ENCODE data around the gene FLNC.

Gene FLNC

DNA sequence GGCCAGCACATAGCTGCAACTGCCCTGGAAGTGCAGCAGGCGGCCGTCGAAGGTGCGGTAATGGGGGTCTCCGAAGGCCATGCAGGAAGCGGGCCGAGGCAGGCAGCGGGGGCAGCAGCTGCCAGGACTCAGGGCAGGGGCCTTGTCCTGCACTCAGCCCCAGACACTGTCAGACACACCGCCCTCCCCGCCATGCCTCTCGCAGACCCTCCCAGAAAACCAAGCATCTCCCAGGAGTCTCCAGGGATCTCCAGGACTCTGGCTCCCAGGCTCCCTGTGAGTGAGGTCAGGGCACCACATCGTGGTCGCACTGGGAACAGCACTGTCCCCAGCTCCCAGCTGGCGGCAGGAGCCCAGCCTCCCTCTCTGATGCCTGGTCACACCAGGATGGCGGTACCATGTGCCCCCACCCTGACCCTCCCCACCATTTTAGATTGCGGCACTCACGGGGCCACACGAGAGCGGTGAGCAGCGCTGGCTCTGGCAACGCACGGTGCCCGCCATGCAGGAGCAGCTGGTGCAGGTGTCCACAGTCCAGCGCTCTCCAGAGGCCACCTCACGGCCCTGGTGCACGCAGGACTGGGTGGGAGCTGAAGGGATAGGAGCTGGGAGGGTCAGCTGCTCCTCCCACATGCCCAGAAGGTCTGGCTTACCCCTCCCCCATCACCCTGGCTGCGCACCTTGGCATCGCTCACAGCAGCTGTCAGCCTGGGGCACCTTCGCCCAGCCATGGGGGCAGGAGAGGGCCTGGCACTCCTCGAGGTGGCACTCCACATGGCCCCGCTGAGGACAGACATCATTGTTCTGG is 49.9 kb downstream of the FLNC start:
- no peak for DNase-seq (ENCODE audit: low read depth in 2 of 2)

DNA sequence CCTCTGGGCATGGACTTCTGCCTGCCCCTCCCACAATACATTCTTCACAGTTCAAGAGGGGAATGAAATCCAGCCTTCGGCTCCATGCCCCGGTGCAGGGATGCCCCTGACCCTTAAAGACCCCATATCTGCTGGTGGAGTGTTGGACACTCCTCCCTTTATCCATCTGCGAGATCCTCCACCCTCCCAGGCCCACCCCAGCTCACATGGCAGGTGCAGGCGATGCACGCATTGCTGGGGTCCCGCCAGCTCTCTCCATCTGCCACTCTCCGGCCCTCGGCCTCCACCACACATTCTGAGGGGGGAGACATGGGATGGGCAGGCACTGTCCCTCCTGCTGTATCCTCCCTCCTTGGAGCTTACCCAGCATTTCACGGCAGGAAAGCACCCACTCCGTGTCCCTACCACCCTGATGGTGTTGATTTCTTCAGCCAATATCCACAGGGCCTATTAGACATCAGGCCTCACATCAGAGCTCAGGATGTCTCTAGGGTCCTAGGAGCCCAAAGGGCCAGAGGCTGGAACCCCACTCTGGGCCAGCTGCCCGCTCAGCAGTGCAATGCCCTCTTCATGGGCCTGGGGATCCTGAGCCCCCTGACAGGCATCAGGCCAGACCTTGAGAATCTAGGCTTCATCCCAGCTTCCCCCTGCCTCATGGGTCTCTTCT is 50.7 kb downstream of the FLNC start:
- DNase-seq (ENCODE audit: low read depth in 2 of 2), result no peak

DNA sequence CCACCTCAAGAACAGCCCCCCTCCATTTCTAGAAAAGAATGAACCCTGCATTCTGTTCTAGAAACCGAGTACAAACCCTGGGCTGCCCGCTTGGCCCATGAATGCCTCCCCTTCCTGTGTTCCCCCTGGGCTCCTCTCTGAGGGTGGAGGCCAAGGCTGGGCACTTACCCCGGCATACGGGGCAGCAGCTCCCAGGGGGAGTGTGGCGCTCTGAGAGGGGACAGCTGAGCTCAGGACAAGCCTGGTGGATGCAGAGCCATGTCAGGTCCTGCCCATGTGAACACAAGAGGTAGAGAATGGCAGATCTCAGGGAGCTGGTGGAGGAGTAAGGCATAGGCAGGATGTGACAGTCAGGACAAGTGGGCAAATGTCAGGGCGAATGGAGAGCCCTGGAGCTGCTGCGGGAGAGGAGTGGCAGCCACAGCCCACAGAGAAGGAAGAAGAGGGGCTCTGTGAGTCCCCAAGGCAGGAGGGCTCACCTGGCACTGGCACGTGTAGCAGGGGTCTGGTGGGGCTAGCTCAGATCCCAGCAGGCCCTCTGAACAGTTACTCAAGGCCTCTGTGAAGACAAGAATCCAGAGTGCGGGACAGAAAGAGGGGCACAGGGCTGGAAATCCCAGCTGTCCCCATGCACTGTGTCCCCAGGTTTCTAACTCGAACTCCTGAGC is 51.4 kb downstream of the FLNC start:
- DNase-seq (ENCODE audit: low read depth in 2 of 2), result no peak

DNA sequence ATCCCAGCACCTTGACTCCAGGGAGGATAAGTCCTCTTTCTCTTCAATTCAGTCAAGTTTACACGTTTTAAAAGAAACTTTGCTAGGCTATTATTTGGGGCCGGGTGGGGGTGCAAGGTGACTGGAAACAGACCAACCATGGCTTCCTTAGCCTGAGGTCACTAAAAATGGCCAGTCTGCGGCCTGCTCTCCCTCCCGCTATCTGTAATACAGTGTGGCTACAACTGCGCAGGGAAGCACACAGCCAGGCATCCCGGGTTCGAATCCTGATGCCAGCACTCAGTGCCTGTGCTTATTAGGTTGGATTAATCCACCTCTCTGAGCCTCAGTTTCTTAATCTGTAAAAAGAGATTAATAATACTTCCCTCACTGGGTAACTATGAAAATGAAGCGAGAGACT is 51.9 kb downstream of the FLNC start:
- DNase-seq (ENCODE audit: low read depth in 2 of 2), result no peak

DNA sequence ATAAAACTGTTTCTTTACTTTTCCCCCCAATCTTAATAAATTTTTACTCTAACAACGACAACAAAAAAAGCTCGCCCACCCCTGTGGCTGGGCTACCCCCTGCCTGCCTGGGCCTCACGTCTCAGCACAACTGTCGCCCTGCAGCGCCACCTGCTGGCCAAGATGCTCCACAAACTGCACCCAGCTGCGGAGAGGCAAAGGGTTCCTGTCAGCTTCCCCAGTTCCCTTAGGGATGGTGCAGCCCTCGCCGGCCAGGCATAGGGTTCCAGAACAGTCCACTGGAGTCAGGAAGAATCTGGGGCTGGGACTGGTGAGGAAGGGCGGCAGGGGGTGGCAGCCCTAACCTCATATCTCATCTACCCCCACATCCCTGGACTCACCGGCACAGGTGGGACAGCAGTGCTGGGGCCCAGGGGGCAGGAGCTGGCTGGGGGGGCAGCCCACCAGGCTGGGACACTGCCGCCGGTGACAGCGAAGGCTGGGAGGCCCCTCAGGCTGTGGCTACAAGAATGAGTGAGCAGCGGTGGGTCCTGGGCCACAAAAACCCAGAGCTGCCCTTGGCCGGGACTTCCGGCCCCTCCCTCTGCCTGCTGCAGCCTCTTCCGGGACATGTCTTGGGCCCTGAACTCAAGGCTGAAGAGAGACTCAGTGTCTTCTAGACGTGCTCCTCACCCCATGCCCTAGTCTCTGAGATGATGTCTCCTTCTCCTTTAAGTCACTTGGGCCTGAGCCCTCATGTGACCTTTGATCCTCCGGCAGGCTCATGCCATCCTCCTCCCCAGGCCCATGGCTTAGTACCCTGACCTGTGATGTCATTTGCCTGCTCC is 53.6 kb downstream of the FLNC start:
- DNase-seq (ENCODE audit: low read depth in 2 of 2), result peak; percentile 66 to 70

DNA sequence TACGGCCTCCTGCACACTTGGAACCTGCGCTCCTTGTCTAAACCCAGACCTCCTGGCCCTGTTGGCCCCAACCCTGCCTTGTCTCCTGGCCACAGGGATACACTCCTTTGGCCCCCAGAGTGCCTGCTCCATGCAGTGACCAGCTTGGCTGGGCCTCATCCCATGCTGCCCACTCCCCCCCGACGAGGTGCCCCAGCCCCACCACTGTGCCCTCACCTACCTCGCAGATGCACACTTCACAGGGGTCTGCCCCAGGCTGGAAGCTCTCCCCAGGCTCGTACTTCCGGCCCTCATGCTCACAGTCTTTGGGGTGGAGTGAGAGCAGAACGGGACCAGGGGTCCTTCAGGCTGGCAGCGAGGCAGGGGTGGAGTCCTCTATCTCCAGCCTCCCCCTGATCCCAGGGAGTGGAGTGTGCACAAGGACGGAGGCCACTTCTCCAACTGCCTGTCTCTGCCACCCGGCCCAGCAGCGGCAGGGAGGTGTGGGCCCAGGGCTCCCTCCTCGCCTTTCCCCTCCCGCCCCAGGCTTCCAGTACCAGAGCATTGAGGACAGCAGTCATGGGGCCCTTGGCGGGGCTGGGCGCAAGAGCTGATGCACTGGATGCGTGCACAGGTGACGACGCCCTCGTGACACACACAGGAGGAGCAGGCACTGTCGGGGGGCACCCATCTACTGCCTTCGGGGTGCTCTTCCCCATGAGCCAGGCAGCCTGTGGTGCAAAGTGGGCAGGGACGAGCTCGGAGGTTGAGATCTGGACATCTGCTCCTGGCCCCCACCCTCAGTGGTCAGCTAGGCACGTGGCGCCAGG is 54.6 kb downstream of the FLNC start:
- no peak for DNase-seq (ENCODE audit: low read depth in 2 of 2)

DNA sequence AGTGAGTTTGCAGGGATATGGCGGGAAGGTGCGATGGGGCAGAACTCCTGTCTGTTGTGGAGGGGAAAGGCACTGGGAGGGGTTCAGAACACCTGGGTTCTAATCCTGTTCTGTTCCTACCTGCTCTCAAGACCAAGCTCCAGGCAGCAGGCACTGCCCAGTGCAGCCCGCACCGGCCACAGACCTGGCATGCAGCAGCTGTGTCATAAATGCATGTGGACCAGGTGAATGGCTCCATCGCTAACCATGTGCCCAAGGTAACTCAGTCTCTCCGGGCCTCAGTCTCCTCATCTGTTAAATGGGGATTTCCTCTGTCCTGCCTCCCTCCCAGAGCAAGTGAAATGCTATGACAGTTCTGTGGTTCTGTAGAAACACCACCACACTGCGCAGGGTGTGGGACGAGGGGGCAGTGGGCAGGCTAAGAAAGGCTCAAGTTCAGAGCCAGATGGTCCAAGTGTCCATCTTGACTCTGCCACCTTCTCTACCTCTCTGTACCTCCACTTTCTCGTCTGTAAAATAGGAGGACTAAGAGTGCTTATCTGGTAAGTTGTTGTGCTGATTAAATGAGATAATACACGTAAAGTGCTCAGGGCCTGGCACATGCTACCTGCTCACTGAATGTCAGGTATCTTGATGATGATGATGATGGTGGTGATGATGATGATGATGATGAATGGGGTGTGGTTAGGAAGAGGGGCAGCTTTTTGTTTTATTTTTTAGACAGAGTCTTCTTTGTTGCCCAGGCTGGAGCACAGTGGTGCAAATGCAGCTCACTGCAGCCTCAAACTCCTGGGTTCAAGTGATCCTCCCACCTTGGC is 55.4 kb downstream of the FLNC start:
- no peak for DNase-seq (ENCODE audit: low read depth in 2 of 2)

DNA sequence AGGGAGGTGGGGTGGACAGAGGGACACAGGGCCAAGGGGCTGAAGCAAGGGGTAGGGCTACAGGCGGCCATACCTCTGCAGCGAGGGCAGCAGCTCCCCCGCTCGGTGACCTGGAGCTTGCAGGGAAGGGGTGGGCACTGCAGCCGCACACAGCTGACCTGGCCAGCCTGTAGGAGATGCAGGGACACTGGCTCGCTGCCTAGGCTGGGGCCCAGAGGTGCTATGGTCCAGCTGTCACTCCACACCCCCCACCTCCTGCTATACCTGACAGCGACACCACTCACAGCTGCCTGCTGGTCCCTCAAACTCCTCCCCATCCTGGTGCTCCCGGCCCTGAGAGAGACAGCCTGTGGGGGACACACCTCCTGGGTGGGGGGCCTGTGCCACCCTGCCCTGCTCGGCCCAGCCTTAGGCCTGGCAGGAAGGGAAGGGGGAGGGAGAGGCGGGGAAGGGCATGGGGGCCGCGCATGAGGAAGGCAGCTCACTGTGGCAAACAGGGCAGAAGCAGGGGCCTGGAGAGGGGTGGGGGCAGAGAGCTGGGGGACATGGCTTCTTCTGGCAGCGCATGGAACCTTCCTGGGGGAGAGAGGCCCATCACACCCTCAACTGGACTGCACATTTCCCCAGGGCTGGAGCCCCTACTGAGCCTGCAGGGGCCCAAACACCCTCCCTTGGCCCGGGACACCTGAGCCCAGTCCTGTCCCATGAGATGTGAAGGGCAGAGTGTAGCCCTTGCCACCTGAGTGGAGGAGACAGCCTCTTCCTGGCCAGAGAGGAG is 56.4 kb downstream of the FLNC start:
- no peak for DNase-seq (ENCODE audit: low read depth in 2 of 2)

DNA sequence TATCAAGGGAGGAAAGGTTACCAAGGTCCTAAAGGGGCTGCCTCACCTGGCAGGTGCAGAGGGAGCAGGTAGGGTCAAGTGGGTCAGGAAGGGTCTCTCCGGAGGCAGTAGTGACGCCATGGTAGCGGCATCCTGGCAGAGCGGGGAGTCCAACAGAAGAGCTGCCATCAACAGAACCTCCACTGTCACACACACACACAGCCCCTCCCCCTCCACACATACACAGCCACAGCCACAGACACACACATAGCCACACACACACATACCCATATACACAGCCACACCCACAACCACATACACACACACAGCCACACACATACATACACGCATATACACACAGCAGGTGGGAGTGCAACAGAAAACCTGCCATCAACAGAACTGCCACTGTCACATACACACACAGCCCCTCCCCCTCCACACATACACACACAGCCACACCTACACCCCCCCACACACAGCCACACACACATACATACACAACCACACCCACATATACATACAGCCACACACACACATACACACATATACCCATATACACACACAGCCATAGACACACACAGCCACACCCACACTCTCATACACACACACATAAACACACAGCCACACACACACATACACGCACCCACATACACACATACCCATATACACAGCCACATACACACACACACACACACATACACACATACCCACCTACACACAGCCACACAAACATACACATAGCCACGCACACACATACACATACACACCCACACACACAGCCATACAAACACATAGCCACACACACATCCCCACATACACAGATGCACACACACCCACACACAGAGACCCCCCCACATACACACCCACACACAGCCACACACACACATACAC is 57.2 kb downstream of the FLNC start:
- DNase-seq (ENCODE audit: low read depth in 2 of 2), result no peak

DNA sequence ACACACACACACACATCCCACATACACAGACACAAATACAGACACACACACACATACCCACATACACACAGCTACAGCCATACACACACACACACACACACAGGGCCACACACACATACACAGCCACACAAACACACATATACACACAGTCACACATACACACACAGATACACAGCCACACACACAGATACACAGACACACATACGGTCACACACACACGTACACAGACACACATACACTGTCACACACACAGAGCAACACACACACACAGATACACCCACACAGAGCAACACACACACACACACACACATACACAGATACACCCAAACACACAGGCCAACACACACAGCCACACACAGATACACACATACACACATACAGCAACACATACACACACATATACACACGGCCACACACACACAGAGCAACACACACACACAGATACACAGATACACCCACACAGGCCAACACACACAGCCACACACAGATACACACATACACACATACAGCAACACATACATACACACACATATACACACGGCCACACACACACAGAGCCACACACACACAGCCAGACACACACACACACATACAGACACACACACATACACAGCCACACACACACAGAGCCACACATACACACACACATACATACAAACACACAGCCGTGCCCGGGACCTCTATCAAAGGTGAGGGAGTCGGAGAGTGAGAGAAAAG is 58.0 kb downstream of the FLNC start:
- no peak for DNase-seq (ENCODE audit: low read depth in 2 of 2)

DNA sequence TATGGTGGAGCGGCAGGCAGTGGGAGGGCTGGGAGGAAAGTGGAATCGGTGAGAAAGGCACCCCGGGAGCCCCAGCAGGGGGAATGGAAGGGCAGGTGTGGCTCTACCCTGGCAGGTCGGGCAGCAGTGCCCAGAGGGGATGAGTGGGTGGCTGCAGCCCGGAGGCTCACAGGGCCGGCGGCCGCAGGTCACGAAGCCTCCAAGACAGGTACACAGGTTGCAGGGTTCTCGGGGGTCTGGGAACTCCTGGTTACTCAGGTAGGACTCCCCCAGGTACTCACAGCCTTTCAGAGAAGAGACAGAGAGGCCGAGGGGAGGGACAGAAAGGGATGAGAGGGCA is 58.5 kb downstream of the FLNC start:
- DNase-seq (ENCODE audit: low read depth in 2 of 2), result no peak

DNA sequence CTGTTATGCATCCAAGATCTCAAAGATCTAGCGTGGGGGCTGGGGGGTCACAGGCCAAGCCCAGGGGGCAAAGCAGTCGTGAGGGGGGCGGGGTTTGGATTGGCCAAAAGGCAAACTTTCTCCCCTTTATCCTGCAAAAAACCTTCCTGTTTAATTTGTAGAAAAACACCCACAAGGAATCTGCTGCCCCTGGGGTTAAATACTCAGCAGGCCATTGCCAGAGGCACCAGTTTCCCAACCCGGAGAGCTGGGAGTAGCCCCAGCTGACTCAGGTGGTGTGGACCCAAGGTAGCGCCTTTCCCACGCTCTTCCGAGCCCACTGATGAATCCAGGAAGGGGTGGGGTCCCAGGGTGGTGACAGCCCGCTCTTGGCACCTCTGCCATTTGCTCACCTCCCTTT is 58.9 kb downstream of the FLNC start:
- DNase-seq (ENCODE audit: low read depth in 2 of 2), result no peak

DNA sequence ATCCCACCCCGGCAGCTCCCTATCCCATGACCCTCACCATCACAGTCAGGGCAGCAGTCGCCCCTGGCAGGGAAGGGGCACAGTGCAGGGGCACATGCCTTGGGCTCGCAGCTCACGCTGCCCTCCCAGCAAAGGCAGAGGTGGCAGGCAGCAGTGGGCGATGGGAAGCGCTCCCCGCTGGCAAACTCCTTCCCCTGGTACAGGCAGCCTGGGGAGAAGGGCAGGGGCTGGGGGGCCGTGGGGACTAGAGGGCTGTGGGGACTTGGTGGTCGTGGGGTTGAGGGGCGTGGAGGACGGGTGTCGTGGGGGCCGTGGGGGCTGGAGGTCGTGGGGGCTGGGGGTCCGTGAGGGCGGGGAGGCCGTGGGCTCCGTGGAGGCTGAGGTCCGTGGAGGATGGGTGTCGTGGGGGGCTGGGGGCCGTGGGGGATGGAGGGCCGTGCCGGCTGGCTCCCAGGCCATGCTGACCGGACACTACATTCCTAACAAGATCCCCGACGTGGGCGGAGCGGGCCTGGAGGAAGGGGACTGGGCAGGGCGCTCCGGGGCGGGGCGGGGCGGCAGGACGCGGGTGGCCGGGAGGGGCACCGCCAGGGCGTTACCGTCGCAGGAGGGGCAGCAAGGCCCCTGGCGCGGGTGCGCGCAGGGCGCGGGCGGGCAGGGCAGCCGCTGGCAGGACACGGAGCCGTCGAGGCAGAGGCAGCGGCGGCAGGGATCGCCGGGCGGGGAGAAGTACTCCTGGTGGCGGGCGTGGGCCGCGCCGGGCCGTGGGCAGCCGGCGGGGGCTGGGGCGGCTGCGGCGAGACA is 60.3 kb downstream of the FLNC start:
- no peak for DNase-seq (ENCODE audit: low read depth in 2 of 2)

DNA sequence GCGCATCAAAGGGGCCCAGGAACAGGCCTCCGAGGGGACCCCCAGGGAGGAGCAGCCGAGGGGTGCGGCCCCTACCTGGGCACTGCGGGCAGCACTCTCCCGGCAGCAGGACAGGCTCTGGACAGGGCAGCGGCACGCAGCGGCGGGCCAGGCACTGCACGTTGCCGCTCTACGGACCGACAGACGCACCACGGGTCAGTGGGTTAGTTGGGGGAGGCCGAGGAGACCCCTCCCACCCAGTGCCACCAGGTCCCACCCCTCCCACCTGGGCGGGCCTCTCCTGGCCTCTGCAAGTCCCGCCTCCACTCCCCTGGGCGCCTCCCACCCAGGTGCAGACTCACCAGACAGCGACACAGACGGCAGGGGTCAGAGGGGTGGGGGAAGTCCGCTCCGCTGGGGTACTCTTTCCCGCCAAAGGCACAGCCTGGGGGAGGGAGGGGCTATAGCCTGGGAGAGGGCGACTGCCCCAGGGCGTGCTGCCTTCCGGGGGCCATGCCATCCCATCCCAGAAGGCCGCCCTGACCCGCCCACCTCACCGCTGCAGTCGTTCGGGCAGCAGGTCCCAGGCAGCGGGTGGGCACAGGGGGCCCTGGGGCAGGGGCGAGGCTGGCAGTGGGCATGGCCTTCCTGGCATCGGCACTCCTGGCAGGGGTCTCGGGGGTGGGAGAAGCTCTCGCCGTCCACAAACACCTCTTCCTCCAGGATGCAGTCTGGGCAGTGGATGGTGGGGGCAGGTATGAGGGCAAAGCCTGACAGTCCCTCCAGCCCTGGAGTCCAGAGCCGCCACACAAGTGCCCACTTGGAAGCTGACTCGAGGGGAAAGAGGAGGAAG is 61.1 kb downstream of the FLNC start:
- no peak for DNase-seq (ENCODE audit: low read depth in 2 of 2)

DNA sequence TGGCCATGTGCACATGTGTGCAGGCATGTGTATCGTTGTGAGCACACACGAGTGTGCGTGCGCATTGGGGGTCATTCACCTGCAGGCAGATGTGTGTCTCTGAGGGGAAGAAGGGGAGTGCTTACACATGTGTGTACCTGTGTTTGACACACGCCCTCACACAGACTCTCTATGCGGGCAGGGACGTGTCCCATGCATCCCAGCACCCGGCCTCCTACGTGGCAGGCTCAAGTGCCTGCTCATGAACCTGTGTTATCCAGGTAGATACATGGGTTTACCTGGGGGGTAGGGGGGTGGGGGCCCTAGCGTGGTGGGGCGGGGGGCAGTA is 61.7 kb downstream of the FLNC start:
- no peak for DNase-seq (ENCODE audit: low read depth in 2 of 2)

DNA sequence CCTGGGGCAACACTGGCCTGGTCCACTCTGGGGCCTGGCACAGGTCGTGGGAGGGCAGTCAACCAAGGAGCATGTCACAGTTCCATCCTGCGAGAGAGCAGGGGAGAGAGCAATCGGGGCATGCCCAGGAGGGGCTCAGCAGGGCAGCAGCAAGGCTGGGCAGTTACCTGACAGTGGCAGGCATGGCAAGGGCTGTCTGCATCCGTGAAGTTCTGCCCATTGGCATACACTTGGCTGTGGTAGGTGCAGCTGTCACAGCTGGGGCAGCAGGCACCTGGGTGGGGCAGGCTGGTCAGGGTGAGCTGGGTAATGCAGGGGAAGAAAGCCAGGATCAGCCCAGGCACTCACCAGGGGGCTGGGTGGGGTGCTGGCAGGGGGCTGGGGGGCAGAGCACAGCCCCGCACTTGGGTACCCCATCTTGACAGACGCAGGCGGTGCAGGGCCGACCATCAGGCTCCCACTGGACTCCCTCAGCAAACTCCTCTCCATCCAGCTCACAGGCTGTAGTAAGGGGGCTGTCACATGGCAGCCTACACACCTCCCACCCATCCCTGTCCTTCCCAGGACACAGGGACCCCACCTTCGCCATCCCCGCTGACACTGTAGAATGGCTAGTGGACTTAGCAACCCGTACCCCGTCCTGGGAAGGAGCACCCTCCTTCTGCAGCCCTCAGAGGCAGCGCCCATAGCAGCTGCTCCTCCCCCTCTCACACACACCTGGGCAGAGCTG is 62.5 kb downstream of the FLNC start:
- DNase-seq (ENCODE audit: low read depth in 2 of 2), result no peak
